KMS-11 (cell line): ENCODE results near the gene TBC1D24.
"Not testable (repeated sequence)": the region's sequence is repeated elsewhere in the genome, so short reads cannot be mapped to it uniquely, and the experiment has no call there.

Experiments used
- H2AFZ ChIP-seq: fragments of 200-600 bp; sonication (generic); 2 replicates; pipeline ENCODE4 v1.6.1; 2016; ENCODE audit warnings: antibody characterized with exemption, mixed run types, low read depth
- H3K27ac ChIP-seq: fragments of 200-600 bp; sonication (generic); 2 replicates; pipeline ENCODE4 v1.6.1; 2016; ENCODE audit warnings: mild to moderate bottlenecking, mixed run types
- H3K27me3 ChIP-seq: fragments of 200-600 bp; sonication (generic); 2 replicates; pipeline ENCODE4 v1.6.1; 2017; ENCODE audit warnings: mild to moderate bottlenecking, low read depth, mixed run types, moderate library complexity; ENCODE audit not compliant: insufficient read depth
- H3K36me3 ChIP-seq: fragments of 200-600 bp; sonication (generic); 2 replicates; pipeline ENCODE4 v1.6.1; 2017; ENCODE audit warnings: mild to moderate bottlenecking, mixed run types; ENCODE audit not compliant: insufficient read depth
- H3K4me1 ChIP-seq: fragments of 200-600 bp; sonication (generic); 2 replicates; pipeline ENCODE4 v1.6.1; 2016; ENCODE audit warnings: mild to moderate bottlenecking, low read depth, mixed run types; ENCODE audit not compliant: poor library complexity, severe bottlenecking
- H3K4me2 ChIP-seq: fragments of 200-600 bp; sonication (generic); 2 replicates; pipeline ENCODE4 v1.7.0; 2016; ENCODE audit warnings: mild to moderate bottlenecking, mixed run types
- H3K4me3 ChIP-seq: fragments of 200-600 bp; sonication (generic); IDR thresholded peaks from 2 replicates; pipeline ENCODE4 v1.6.1; 2017; ENCODE audit warnings: low read depth, low read length, mixed read lengths; ENCODE audit not compliant: insufficient read depth
- H3K79me2 ChIP-seq: fragments of 200-600 bp; sonication (generic); 2 replicates; pipeline ENCODE4 v1.6.1; 2016; ENCODE audit warnings: low read depth, mixed run types; ENCODE audit not compliant: insufficient read depth
- H3K9ac ChIP-seq: fragments of 200-600 bp; sonication (generic); 2 replicates; pipeline ENCODE4 v1.6.1; 2016; ENCODE audit warnings: mild to moderate bottlenecking, mixed run types
- H4K20me1 ChIP-seq: fragments of 200-600 bp; sonication (generic); 2 replicates; pipeline ENCODE4 v1.6.1; 2016; ENCODE audit warnings: mild to moderate bottlenecking, mixed run types; ENCODE audit not compliant: insufficient read depth
- TF ChIP-seq, protein P1 (sequence below): fragments of 200-600 bp; sonication (generic); conservative IDR thresholded peaks from 2 replicates; pipeline ENCODE4 v1.6.1; 2017; ENCODE audit warnings: low read depth, mild to moderate bottlenecking, antibody characterized with exemption, low read length, moderate library complexity, mixed read lengths

Gene TBC1D24

DNA sequence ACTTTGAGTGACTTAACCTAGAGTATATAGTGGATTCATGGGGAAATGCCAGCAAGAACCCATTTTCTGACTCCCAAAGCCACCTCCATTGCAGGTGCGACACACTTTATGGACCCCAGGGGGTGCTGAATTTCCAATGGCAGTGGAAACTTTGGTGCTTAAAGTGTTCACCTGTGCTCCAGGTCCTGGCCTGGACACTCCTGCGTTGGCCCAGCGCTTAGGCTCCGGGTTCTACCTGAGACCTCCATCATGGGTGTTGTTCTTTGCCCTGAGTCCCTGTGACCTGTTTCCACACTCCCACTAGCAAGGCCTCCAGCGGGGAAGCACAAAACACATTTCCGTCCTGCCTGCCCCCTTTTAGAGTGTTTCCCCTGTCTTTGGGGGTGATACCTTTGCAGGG is 42.6 kb upstream of the TBC1D24 start:
- peaks cover 15% of the 10 kb centered on the region; the same call in 1 of the 2 replicates for H3K36me3 ChIP-seq
- H3K4me2 ChIP-seq = no peak overlapping the region
- H3K27ac ChIP-seq = no peak overlapping the region
- H2AFZ ChIP-seq = no peak overlapping the region
- no peak overlapping the region for H3K9ac ChIP-seq
- no peaks in the 10 kb centered on the region for H3K27me3 ChIP-seq
- H3K4me3 ChIP-seq = no peak overlapping the region
- H3K4me1 ChIP-seq = peaks cover 17% of the 10 kb centered on the region
- H3K79me2 ChIP-seq = peaks cover 22% of the 10 kb centered on the region
- no peaks in the 10 kb centered on the region for H4K20me1 ChIP-seq
- TF ChIP-seq, protein P1, sequence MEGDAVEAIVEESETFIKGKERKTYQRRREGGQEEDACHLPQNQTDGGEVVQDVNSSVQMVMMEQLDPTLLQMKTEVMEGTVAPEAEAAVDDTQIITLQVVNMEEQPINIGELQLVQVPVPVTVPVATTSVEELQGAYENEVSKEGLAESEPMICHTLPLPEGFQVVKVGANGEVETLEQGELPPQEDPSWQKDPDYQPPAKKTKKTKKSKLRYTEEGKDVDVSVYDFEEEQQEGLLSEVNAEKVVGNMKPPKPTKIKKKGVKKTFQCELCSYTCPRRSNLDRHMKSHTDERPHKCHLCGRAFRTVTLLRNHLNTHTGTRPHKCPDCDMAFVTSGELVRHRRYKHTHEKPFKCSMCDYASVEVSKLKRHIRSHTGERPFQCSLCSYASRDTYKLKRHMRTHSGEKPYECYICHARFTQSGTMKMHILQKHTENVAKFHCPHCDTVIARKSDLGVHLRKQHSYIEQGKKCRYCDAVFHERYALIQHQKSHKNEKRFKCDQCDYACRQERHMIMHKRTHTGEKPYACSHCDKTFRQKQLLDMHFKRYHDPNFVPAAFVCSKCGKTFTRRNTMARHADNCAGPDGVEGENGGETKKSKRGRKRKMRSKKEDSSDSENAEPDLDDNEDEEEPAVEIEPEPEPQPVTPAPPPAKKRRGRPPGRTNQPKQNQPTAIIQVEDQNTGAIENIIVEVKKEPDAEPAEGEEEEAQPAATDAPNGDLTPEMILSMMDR = peak; percentile 24; the same call in 1 of the 2 replicates

DNA sequence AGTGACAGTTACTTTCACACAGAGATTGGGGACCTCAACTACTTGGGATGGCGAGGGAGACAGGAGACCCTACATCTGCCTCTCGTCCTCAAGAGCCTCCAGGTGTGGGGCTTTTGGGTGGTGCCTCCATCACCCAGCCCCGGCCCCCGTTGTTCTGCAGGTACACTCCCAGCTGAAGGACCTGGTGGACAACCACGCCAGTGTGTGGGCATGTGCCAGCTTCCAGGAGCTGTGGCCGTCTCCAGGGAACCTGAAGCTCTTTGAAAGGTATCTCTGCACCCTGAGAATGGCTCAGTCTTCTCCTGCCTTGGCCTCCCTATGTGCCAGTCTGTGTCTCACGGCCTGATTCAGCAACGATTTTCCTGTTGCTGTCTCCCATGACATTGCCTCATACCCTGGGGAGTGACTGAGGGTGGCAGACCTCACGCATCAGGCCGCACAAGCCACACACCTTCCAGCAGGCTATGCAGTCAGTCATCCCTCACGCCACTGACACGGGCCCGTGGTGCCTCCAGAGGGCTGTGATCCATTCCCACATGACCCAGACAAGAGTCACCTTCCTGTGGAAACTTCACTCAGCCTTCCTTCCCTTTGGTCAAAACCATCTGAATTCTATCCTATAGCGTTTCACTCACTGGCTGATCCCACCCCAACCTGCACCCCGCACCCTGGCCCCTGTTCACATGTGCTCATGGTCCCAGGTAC is 42.0 kb upstream of the TBC1D24 start:
- Histone ChIP-seq H3K4me1 (peaks cover 17% of the 10 kb centered on the region), H3K36me3 (peaks cover 15% of the 10 kb centered on the region; the same call in 1 of the 2 replicates), H3K4me3 (no peak overlapping the region), H3K9ac (no peak overlapping the region), H2AFZ (no peak overlapping the region), H4K20me1 (no peaks in the 10 kb centered on the region), H3K27me3 (no peaks in the 10 kb centered on the region), H3K27ac (no peak overlapping the region), H3K79me2 (peaks cover 22% of the 10 kb centered on the region), H3K4me2 (no peak overlapping the region)
- TF ChIP-seq, protein P1 = no peak

DNA sequence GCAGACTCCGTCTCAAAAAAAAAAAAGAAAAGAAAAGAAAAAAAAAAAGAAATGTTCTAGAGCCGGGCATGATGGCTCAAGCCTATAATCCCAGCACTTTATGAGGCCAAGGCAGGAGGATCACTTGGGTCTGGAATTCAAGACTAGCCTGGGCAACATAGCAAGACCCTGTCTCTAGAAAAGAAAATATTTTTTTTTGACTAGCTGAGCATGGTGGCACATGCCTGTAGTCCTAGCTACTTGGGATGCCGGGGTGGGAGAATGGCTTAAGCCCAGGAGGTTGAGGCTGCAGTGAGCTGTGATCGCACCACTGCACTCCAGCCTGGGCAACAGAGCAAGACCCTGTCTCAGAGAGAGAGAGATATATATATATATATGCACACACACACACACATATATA is 39.7 kb upstream of the TBC1D24 start:
- peaks cover 15% of the 10 kb centered on the region; the same call in 1 of the 2 replicates for H3K36me3 ChIP-seq
- H2AFZ ChIP-seq, H3K27ac ChIP-seq, H3K4me3 ChIP-seq, H4K20me1 ChIP-seq, H3K9ac ChIP-seq, H3K4me2 ChIP-seq, H3K27me3 ChIP-seq, H3K4me1 ChIP-seq: not testable (repeated sequence)
- H3K79me2 ChIP-seq = peaks cover 13% of the 10 kb centered on the region

DNA sequence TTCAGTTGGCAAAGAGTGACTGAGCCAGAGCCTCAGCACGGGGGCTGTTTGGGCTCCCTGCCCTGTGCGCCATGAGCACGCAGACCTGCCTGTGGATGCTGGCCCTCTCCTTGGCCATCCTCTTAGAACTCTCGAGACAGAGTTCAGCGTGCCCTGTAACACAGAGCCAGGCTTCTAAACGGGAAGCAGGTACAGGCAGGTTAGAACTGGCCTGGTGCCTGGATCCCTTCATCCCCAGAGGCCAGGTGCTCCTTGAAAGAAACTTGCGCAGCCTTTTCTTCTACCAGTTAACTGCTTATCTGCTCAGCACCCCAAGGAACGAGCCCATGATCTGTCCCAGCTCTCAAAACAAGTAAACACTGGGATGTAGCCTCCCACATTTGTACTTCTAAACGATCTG is 38.8 kb upstream of the TBC1D24 start:
- Histone ChIP-seq H3K36me3 (peaks cover 15% of the 10 kb centered on the region; the same call in 1 of the 2 replicates), H2AFZ (no peak overlapping the region), H3K27me3 (no peaks in the 10 kb centered on the region), H3K79me2 (peaks cover 4% of the 10 kb centered on the region), H3K4me1 (peaks cover under 1% of the 10 kb centered on the region), H3K27ac (no peak overlapping the region), H3K9ac (no peak overlapping the region), H3K4me3 (no peak overlapping the region), H3K4me2 (no peak overlapping the region), H4K20me1 (no peaks in the 10 kb centered on the region)
- TF ChIP-seq, protein P1 = no peak

DNA sequence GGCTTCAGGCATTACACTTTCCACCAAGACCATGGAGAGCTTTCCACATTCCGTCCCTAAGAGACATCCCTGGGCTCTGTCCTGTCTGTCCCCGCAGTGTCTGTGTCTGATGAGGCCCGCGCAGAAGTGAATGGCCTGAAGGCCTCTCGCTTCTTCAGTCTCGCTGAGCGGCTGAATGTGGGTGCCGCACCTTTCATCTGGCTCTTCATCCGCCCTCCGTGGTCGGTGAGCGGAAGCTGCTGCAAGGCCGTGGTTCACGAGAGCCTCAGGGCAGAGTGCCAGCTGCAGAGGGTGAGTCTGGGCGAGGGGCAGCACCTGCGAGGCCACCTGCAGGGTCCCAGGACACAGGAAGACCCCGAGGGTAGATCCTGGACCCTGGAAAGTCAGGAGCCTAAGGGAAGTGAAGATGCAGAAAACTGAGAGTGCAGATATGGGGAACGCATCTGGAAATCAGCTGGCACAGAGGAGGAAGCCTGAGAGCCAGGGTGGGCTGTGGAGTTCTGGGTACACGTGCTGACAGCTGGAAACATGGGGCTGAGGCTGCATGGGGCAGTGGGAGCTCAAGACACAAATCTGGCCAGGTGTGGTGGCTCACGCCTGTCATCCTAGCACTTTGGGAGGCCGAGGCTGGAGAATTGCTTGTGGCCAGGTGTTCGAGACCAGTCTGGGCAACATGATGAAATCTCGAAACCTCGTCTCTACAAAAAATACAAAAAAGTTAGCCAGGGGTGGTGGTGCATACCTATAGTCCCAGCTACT is 37.7 kb upstream of the TBC1D24 start:
- no peak overlapping the region for H3K27ac ChIP-seq
- no peak overlapping the region for H3K4me2 ChIP-seq
- H3K36me3 ChIP-seq = peaks cover 13% of the 10 kb centered on the region; the same call in 1 of the 2 replicates
- no peaks in the 10 kb centered on the region for H3K4me1 ChIP-seq
- no peak overlapping the region for H3K9ac ChIP-seq
- TF ChIP-seq, protein P1 = no peak
- H2AFZ ChIP-seq = no peak overlapping the region
- no peaks in the 10 kb centered on the region for H3K79me2 ChIP-seq
- H4K20me1 ChIP-seq = no peaks in the 10 kb centered on the region
- H3K27me3 ChIP-seq = no peaks in the 10 kb centered on the region
- no peak overlapping the region for H3K4me3 ChIP-seq
